GM23248 (cell line): Measurements from ENCODE around the gene DNAJC25. TPM values are rescaled to one million over a fixed set of nuclear protein-coding genes. Genes with fewer than 3 reads are reported as not detected.

Experiments used
- DNase-seq: peaks from one replicate; pipeline ENCODE4 v3.0.0-alpha.2; 2015
- H2AFZ ChIP-seq: fragments of 200-600 bp; sonication (generic); 2 replicates; pipeline ENCODE4 v1.6.1; 2016; ENCODE audit warnings: antibody characterized with exemption
- H3F3A ChIP-seq: fragments of 200-600 bp; sonication (generic); 2 replicates; pipeline ENCODE4 v1.6.1; 2016; ENCODE audit warnings: mild to moderate bottlenecking, antibody characterized with exemption, mixed run types; ENCODE audit not compliant: insufficient read depth
- H3K27ac ChIP-seq: fragments of 200-600 bp; sonication (generic); 2 replicates; pipeline ENCODE4 v1.5.1; 2016; ENCODE audit warnings: mild to moderate bottlenecking
- H3K27me3 ChIP-seq: fragments of 200-600 bp; sonication (generic); replicated peaks from 2 replicates; pipeline ENCODE4 v1.6.1; 2016; ENCODE audit warnings: mild to moderate bottlenecking; ENCODE audit not compliant: insufficient read depth
- H3K36me3 ChIP-seq: fragments of 200-600 bp; sonication (generic); 2 replicates; pipeline ENCODE4 v1.6.1; 2016; ENCODE audit warnings: low read depth, mild to moderate bottlenecking
- H3K4me1 ChIP-seq: fragments of 200-600 bp; sonication (generic); 2 replicates; pipeline ENCODE4 v1.6.1; 2016; ENCODE audit warnings: mild to moderate bottlenecking; ENCODE audit not compliant: insufficient read depth
- H3K4me2 ChIP-seq: fragments of 200-600 bp; sonication (generic); one replicate; pipeline ENCODE4 v1.6.1; 2016; ENCODE audit warnings: mild to moderate bottlenecking; ENCODE audit not compliant: unreplicated experiment
- H3K4me3 ChIP-seq: fragments of 200-600 bp; sonication (generic); 2 replicates; pipeline ENCODE4 v1.5.1; 2016; ENCODE audit warnings: mild to moderate bottlenecking
- H3K79me2 ChIP-seq: fragments of 200-600 bp; sonication (generic); 2 replicates; pipeline ENCODE4 v1.6.1; 2016; ENCODE audit warnings: mild to moderate bottlenecking; ENCODE audit not compliant: insufficient read depth
- H3K9ac ChIP-seq: fragments of 200-600 bp; sonication (generic); 2 replicates; pipeline ENCODE4 v1.6.1; 2016; ENCODE audit warnings: mild to moderate bottlenecking
- H3K9me2 ChIP-seq: fragments of 200-600 bp; sonication (generic); 2 replicates; pipeline ENCODE4 v1.6.1; 2016; ENCODE audit warnings: mixed run types, mild to moderate bottlenecking, moderate library complexity; ENCODE audit not compliant: insufficient read depth
- H3K9me3 ChIP-seq: fragments of 200-600 bp; sonication (generic); one replicate; pipeline ENCODE4 v1.6.1; 2017; ENCODE audit warnings: low read depth
- H4K20me1 ChIP-seq: fragments of 200-600 bp; sonication (generic); 2 replicates; pipeline ENCODE4 v1.6.0; 2016; ENCODE audit not compliant: insufficient read depth
- EZH2 ChIP-seq: fragments of 200-600 bp; sonication (generic); IDR thresholded peaks from 2 replicates; pipeline ENCODE4 v1.6.1; 2018; ENCODE audit warnings: antibody characterized with exemption, mild to moderate bottlenecking; ENCODE audit not compliant: insufficient read depth, poor library complexity, severe bottlenecking
- EZH2phosphoT487 ChIP-seq: fragments of 200-600 bp; sonication (generic); IDR thresholded peaks from 2 replicates; pipeline ENCODE4 v1.6.1; 2018; ENCODE audit warnings: antibody characterized with exemption, moderate library complexity, mild to moderate bottlenecking, low read depth; ENCODE audit not compliant: insufficient read depth
- WGBS, 2 experiments: methylation state at CpG; one replicate each; pipeline ENCODE4 v1.1.6; 2015 to 2017; ENCODE audit warnings: low lambda C conversion rate in 2 of 2, low coverage in 1 of 2; ENCODE audit errors: missing lambda C conversion rate in 2 of 2; 5-methylcytosine and 5-hydroxymethylcytosine counted together
- in situ Hi-C: fragments of 300-500 bp; cut with MboI; formaldehyde crosslinking; loops from 2 replicates; pipeline ENCODE4 v1.15.0; 2020
- polyA plus RNA-seq: library from polyadenylated mRNA; unstranded; fragments of >200 nt; fragmentation: Nextera tagmentation; extraction: Ambion mirVana; gene quantifications from 2 replicates; pipeline ENCODE4 v1.2.1, GENCODE V29; 2016
- total RNA-seq: library from RNA; depleted of rRNA; stranded (reverse); fragments of >200 nt; shearing (Covaris generic); gene quantifications from 2 replicates; pipeline ENCODE4 v1.2.3, GENCODE V29; 2014

DNAJC25 gene
- total and polyA plus RNA-seq, 2 experiments from 2014 or later, result 10.2 to 14.4 TPM

DNA sequence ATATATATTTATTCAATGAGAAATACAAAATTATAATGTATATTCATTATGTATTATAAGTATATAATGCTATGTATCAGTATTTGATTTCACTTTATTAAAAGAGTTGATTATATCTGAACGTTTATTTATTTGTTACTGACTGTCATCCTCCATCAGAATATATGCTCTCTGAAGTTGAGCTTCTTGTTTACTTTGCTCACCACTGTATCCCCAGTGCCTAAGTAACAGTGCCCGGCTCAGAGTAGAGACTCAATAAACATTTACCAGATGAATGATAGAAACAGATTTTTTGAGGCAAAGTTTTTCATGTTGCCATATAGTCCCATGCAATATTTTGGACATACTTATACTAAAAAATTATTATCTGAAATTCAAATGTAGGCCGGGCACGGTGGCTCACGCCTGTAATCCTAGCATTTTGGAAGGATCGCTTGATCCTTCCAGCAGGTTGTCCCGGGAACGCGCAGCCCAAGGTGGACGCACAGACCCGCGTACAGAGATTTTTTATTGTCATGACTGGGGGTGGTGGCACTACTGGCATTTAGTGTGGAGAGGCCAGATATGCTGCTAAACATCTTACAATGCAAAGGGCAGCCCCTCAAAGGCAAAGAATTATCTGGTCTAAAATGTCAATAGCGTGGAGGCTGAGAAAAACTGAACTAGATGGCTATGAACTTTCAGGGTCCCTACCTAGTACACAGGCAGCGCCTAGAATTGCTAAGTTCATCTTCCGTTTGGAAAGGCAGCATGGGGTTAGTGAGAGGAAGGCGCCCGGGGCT is 761 bp upstream of the DNAJC25 start:
- 6% methylated on average over 17 of the region's 17 CpGs for WGBS, 2 experiments
- H3K27me3 ChIP-seq, result no peaks in the 10 kb centered on the region
- H3K79me2 ChIP-seq, result peaks cover 41% of the 10 kb centered on the region
- H3K4me2 ChIP-seq, result peak overlapping the region; percentile 91
- H3K9ac ChIP-seq, result peak overlapping the region; percentile 95
- H3K9me2 ChIP-seq, result no peaks in the 10 kb centered on the region
- TF ChIP-seq EZH2phosphoT487, result no peak
- no peak for TF ChIP-seq EZH2
- in situ Hi-C loops, result no loop called here
- H3K36me3 ChIP-seq, result no peaks in the 10 kb centered on the region
- peaks cover 18% of the 10 kb centered on the region for H4K20me1 ChIP-seq
- H3K4me3 ChIP-seq, result peak overlapping the region; percentile 89
- peak overlapping the region; percentile 19 for H3K27ac ChIP-seq
- H3K4me1 ChIP-seq, result peaks cover 32% of the 10 kb centered on the region
- H2AFZ ChIP-seq, result peak overlapping the region; percentile 99
- H3K9me3 ChIP-seq, result no peaks in the 10 kb centered on the region
- no peak for DNase-seq
- no peaks in the 10 kb centered on the region for H3F3A ChIP-seq

DNA sequence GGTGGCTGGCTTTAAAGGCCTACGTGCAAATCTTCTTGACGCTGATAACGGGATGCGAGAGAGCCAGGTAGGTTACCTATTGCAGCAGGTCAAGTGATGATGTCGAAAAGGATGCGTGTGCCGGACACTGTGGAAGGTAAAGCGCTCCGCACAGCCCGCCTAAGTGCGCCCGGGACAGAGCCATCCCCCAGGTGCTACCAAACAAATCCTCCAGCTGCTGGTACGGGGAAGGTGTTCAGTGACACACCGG is 245 bp upstream of the DNAJC25 start:
- H3K36me3 ChIP-seq, result no peaks in the 10 kb centered on the region
- no peaks in the 10 kb centered on the region for H3K27me3 ChIP-seq
- H3K9me2 ChIP-seq, result no peaks in the 10 kb centered on the region
- H3K4me3 ChIP-seq, result peak overlapping the region; percentile 89
- H3K4me2 ChIP-seq, result peak overlapping the region; percentile 91
- peak overlapping the region; percentile 99 for H2AFZ ChIP-seq
- H3F3A ChIP-seq, result no peaks in the 10 kb centered on the region
- peaks cover 18% of the 10 kb centered on the region for H4K20me1 ChIP-seq
- TF ChIP-seq EZH2 (no peak), EZH2phosphoT487 (no peak)
- WGBS, 2 experiments, result 0 to 1% methylated on average over 13 to 14 of the region's 14 CpGs
- peaks cover 47% of the 10 kb centered on the region for H3K79me2 ChIP-seq
- in situ Hi-C loops, result no loop called here
- H3K9ac ChIP-seq, result peak overlapping the region; percentile 95
- no peak for DNase-seq
- H3K4me1 ChIP-seq, result peaks cover 35% of the 10 kb centered on the region
- peak overlapping the region; percentile 19 for H3K27ac ChIP-seq
- H3K9me3 ChIP-seq, result no peaks in the 10 kb centered on the region

DNA sequence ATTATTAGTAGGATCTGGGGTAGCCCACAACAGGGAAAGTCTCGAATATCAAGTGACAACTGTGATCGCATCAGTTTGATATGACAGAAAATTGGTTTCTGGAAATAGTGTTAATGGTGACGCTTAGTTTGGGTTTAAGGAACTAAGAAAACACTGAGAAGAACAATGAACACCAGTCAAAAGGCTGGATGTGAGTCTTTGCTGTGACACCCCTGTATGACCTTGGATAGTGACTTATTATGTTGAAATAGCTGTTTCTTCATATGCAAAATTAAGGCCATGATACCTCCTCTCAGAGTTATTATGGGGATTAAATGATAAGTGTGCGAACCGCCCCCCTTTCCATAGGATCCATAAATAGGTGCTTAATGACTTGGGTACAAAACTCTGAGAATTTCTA is 926 bp downstream of the DNAJC25 start:
- H3K27ac ChIP-seq, result peak overlapping the region; percentile 80
- H4K20me1 ChIP-seq, result peaks cover 18% of the 10 kb centered on the region
- H3K27me3 ChIP-seq, result no peaks in the 10 kb centered on the region
- peaks cover 36% of the 10 kb centered on the region for H3K4me1 ChIP-seq
- in situ Hi-C loops, result no loop called here
- peak overlapping the region; percentile 95 for H3K9ac ChIP-seq
- peak; percentile 40 for DNase-seq
- WGBS, 2 experiments, result 21 to 23% methylated on average over 5 of the region's 5 CpGs
- peak overlapping the region; percentile 89 for H3K4me3 ChIP-seq
- H3K9me3 ChIP-seq, result no peaks in the 10 kb centered on the region
- no peaks in the 10 kb centered on the region for H3F3A ChIP-seq
- peaks cover 58% of the 10 kb centered on the region for H3K79me2 ChIP-seq
- H2AFZ ChIP-seq, result peak overlapping the region; percentile 99
- TF ChIP-seq EZH2phosphoT487 (no peak), EZH2 (no peak)
- no peaks in the 10 kb centered on the region for H3K36me3 ChIP-seq
- H3K9me2 ChIP-seq, result no peaks in the 10 kb centered on the region
- H3K4me2 ChIP-seq, result peak overlapping the region; percentile 92

- no peaks in the 10 kb centered on the region for H3K9me2 ChIP-seq
- peak overlapping the region; percentile 95 for H3K9ac ChIP-seq
- no peak overlapping the region for H2AFZ ChIP-seq
- peak overlapping the region; percentile 92 for H3K4me2 ChIP-seq
- H3K4me1 ChIP-seq, result peaks cover 36% of the 10 kb centered on the region
- H4K20me1 ChIP-seq, result peaks cover 23% of the 10 kb centered on the region
- in situ Hi-C loops, result no loop called here
- no peaks in the 10 kb centered on the region for H3K27me3 ChIP-seq
- no peak for DNase-seq
- H3F3A ChIP-seq, result 0 out of 2 replicates have a peak, but pooled peaks cover 1% of the 10 kb centered on the region
- no peaks in the 10 kb centered on the region for H3K36me3 ChIP-seq
- H3K27ac ChIP-seq, result no peak overlapping the region
- 84 to 85% methylated on average over 7 of the region's 7 CpGs for WGBS, 2 experiments
- H3K9me3 ChIP-seq, result no peaks in the 10 kb centered on the region
- TF ChIP-seq EZH2phosphoT487, result no peak
- TF ChIP-seq EZH2, result no peak
- H3K4me3 ChIP-seq, result peak overlapping the region; percentile 89
- H3K79me2 ChIP-seq, result peaks cover 66% of the 10 kb centered on the region
Measured at GRCh38 chr9:111632695-111633388, 1.7 kb downstream of the DNAJC25 start.
